ENCODE measurements around the gene DMD.
"Not testable (repeated sequence)": the region's sequence is repeated elsewhere in the genome, so short reads cannot be mapped to it uniquely, and the experiment has no call there.

The DMD gene

GRCh38 chrX:31591355-31591754 is 1620.0 kb downstream of the DMD start:
- DNase-seq (ENCODE audit: low spot score), result no peak

- no peak for DNase-seq (ENCODE audit: low spot score)
Measured at GRCh38 chrX:31590581-31591114, 1620.7 kb downstream of the DMD start.

GRCh38 chrX:31589503-31589902 is 1621.8 kb downstream of the DMD start:
- DNase-seq (ENCODE audit: low spot score), result no peak

GRCh38 chrX:31588355-31588754 is 1623.0 kb downstream of the DMD start:
- DNase-seq (ENCODE audit: low spot score), result no peak

- DNase-seq (ENCODE audit: low spot score), result not testable (repeated sequence)
Measured at GRCh38 chrX:31583892-31584291, 1627.5 kb downstream of the DMD start.

GRCh38 chrX:31580726-31581125 is 1630.6 kb downstream of the DMD start:
- no peak for DNase-seq (ENCODE audit: low spot score)

- DNase-seq (ENCODE audit: low spot score), result no peak
Measured at GRCh38 chrX:31580227-31580626, 1631.1 kb downstream of the DMD start.

- DNase-seq (ENCODE audit: low spot score), result no peak
Measured at GRCh38 chrX:31572360-31572759, 1639.0 kb downstream of the DMD start.

GRCh38 chrX:31570658-31571057 is 1640.7 kb downstream of the DMD start:
- no peak for DNase-seq (ENCODE audit: low spot score)

- DNase-seq (ENCODE audit: low spot score), result no peak
Measured at GRCh38 chrX:31563792-31564191, 1647.6 kb downstream of the DMD start.

GRCh38 chrX:31555506-31555905 is 1655.8 kb downstream of the DMD start:
- no peak for DNase-seq (ENCODE audit: low spot score)

- DNase-seq (ENCODE audit: low spot score), result no peak
Measured at GRCh38 chrX:31551913-31552312, 1659.4 kb downstream of the DMD start.

GRCh38 chrX:31550158-31550557 is 1661.2 kb downstream of the DMD start:
- no peak for DNase-seq (ENCODE audit: low spot score)

- no peak for DNase-seq (ENCODE audit: low spot score)
Measured at GRCh38 chrX:31547816-31548215, 1663.5 kb downstream of the DMD start.

- no peak for DNase-seq (ENCODE audit: low spot score)
Measured at GRCh38 chrX:31547416-31547815, 1663.9 kb downstream of the DMD start.

- no peak for DNase-seq (ENCODE audit: low spot score)
Measured at GRCh38 chrX:31546126-31546525, 1665.2 kb downstream of the DMD start.

GRCh38 chrX:31545726-31546125 is 1665.6 kb downstream of the DMD start:
- no peak for DNase-seq (ENCODE audit: low spot score)

- no peak for DNase-seq (ENCODE audit: low spot score)
Measured at GRCh38 chrX:31545191-31545590, 1666.2 kb downstream of the DMD start.

GRCh38 chrX:31543634-31544033 is 1667.7 kb downstream of the DMD start:
- DNase-seq (ENCODE audit: low spot score), result no peak

GRCh38 chrX:31542566-31542965 is 1668.8 kb downstream of the DMD start:
- no peak for DNase-seq (ENCODE audit: low spot score)

GRCh38 chrX:31540313-31540712 is 1671.0 kb downstream of the DMD start:
- DNase-seq (ENCODE audit: low spot score), result no peak

GRCh38 chrX:31527455-31528126 is 1683.8 kb downstream of the DMD start:
- DNase-seq (ENCODE audit: low spot score), result no peak

- DNase-seq (ENCODE audit: low spot score), result no peak
Measured at GRCh38 chrX:31523884-31524536, 1687.3 kb downstream of the DMD start.

GRCh38 chrX:31522760-31523159 is 1688.6 kb downstream of the DMD start:
- DNase-seq (ENCODE audit: low spot score), result no peak

Data from hematopoietic multipotent progenitor cell treated with erythropoietin and hydrocortisone succinate and interleukin-3 and kit ligand, for 15 days (in vitro differentiated cells).